Fibroblast of pulmonary artery (primary cell): ENCODE data around the gene LSR.

Experiments
- DNase-seq: peaks from one replicate; pipeline ENCODE4 v3.0.0-alpha.2; 2010; ENCODE audit warnings: low read depth
- H3K4me3 ChIP-seq: replicated peaks from 2 replicates; pipeline ENCODE4 v1.5.1; 2011; ENCODE audit warnings: low read depth, mild to moderate bottlenecking, control low read depth, low read length, moderate library complexity
- CTCF ChIP-seq: IDR thresholded peaks from 2 replicates; pipeline ENCODE4 v1.5.1; 2011; ENCODE audit warnings: mild to moderate bottlenecking, control low read depth, low read length, inconsistent platforms; ENCODE audit errors: missing control alignments

Gene LSR

GRCh38 chr19:35248310-35249145, at the start of gene LSR:
Gene LSR (plus strand): TSS chr19:35249002. CDS start chr19:35249023, 21 bp downstream.
- no peak for DNase-seq
- TF ChIP-seq CTCF, result no peak

GRCh38 chr19:35199481-35199880, 49.3 kb upstream of the LSR start:
- no peak for DNase-seq
- TF ChIP-seq CTCF, result no peak
- no peak overlapping the region for H3K4me3 ChIP-seq

More at GRCh38 chr19:35248310-35249145, at the start of gene LSR:
- no peak within 1 kb of the TSS for H3K4me3 ChIP-seq

GRCh38 chr19:35202722-35203688, 45.8 kb upstream of the LSR start:
- no peak for DNase-seq
- no peak for TF ChIP-seq CTCF

GRCh38 chr19:35204799-35205732, 43.7 kb upstream of the LSR start:
- no peak overlapping the region for H3K4me3 ChIP-seq
- DNase-seq, result no peak
- TF ChIP-seq CTCF, result no peak

More at GRCh38 chr19:35202722-35203688, 45.8 kb upstream of the LSR start:
- H3K4me3 ChIP-seq, result no peak overlapping the region

- DNase-seq, result no peak
- TF ChIP-seq CTCF, result no peak
- H3K4me3 ChIP-seq, result no peak overlapping the region
Measured at GRCh38 chr19:35205733-35206323, 43.0 kb upstream of the LSR start.

- no peak for DNase-seq
- no peak overlapping the region for H3K4me3 ChIP-seq
- no peak for TF ChIP-seq CTCF
Measured at GRCh38 chr19:35206379-35206778, 42.4 kb upstream of the LSR start.
